HG03097 (cell line): Measurements from ENCODE around the gene TTC34.

Experiments used
- ATAC-seq: cut with Tn5 transposase; IDR thresholded peaks from one replicate; pipeline ENCODE4 v1.9.1; 2021; ENCODE audit not compliant: unreplicated experiment, low FRiP score

TTC34 gene

GRCh38 chr1:2595261-2595811 is 206.2 kb downstream of the TTC34 start:
- no peak for ATAC-seq

GRCh38 chr1:2594641-2595131 is 206.8 kb downstream of the TTC34 start:
- no peak for ATAC-seq

DNA sequence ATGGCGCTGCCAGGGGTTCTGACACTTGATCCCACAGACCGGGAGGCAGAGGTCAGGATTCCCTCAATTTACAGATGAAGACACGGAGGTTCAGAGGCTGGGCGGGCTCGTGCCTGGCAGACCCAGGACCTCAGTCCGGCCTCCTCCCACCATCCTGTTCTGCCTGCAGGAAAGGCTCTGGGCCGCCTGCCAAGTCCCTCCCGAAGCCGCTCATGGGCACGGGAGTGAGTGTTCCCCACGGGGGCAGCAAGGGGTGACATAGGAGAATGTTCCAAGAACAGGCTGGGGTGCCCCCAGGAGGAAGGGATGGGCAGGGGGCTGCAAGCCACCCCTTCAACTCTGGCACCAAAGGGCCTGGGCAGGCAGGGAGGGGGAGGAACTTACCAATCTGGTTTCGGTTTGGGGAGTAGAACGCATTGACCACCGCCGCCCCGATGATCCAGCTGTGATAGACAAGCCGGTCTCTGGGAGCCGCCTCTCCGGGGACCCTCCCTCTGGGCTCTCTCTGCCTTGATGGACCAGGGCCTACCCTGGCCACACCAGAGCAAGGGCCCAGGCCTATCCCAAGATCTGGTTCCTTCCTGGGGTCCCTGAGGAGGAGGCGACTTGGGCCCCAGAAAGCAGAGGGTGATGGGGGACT is 207.4 kb downstream of the TTC34 start:
- ATAC-seq: no peak

GRCh38 chr1:2593251-2593878 is 208.1 kb downstream of the TTC34 start:
- no peak for ATAC-seq

DNA sequence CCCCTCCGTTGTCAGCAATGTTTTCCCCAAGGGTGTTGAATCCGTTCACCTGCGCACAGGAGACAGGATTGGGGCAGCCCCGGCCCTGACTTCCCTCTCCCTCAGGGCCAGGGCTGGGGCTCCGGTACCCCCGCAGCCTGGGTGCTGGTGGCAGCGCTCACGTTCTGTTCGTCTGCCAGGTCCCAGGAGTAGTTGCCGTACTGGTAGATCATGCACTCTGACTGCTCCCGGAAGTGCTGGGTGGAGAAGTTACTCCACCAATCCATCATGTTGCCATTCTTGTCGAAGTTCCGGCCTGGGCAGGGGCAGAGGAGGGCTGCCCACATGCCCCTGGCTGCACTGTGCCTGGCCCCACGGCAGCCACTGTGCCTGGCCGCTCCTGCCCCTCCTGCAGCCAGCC is 208.8 kb downstream of the TTC34 start:
- no peak for ATAC-seq

- ATAC-seq: no peak
Measured at GRCh38 chr1:2591581-2592261, 209.8 kb downstream of the TTC34 start.

DNA sequence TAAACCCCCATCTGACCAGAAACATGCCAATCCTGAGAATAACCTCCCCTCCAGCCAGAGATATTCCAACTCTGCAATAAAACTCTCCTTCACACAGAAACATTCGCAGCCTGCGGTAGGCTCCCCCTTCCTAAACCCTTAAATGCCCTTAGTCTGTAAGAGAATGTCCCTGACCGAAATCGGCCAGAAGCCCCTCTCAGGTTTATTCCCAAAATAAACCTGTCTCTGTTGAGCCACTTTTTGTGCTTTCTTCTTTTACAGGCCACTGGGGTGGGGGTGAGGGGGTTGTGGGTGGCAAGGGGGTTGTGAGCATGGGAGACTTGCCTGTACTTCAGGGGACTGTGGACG is 210.3 kb downstream of the TTC34 start:
- ATAC-seq: no peak

DNA sequence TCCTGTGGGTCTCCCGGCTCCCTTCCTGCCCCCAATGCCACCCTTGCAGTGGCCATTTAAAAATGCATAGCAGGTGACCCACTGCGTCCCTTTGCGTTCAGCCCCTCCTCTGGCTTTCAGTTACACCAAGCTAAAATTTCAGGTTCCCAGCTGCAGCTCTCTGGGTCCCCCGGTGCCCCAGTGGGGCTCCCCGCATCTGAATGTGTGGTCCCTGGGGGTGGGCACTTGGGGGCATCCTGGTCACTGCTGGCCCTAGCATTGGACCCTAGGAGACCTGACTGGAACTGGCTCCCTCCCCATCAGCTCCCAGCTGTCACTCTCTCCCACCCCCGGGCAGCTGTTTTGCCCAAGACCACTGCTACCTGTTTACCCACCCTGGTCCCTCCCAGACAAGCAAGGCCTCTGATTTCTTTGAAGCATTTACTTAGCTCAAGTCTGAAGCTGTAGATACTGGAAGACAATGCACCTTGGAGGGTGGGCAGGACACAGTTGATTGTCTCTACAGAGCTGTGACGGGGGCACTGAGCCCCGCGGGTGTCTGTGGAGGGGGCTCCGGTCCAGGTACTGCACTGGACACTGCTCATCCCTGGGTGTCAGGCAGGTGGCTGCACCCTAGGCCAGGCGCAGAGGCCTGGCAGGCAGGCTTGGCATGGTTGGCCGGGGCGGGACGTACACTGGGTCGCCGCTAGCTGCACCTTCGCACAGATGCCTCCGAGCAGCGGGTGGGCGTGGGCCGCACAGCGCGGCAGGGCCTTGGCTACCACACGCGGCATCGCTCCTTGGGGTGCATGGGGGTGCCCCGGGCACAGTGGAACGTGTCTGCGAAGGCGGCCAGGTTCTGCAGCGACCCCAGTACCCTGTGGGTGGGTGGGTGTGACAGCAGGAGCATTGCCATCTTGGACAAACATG is 211.0 kb downstream of the TTC34 start:
- ATAC-seq: no peak

- ATAC-seq: no peak
Measured at GRCh38 chr1:2589431-2590232, 211.9 kb downstream of the TTC34 start.

DNA sequence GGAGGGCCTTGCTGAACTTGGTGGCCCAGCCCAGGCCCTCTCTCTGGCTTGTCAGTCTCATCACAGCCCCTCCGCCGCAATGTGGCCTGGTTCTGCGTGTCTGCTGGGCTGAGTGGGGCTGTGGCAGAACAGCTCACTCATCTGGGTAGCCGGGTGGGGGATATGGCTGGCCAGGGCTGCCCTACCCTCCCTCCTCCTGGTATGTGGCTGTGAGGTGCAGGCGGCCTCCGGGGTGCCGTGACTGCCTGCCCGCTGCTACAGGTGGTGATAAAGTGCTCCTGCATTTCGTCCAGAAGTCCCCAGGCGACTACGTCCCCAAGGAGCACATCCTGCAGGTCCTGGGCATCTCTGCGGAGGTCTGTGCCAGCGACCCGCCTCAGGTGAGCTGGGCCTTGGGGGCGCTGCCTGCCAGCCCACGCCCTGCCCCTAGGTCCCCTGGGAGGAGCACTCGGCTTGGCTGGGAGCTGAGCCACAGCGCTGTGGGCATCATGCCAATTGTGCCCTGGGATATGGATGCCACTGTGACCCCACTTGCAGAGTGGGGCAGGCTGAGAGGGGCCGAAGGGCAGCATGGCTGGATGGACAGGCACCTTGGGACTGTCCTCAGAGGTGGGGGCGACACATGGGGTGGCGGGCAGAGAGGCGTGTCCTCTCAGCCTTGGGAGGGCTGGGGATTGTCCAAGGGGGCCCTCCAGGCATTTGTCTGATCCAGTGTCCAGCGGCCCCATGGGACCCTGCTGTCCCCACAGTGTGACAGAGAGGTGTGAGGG is 212.6 kb downstream of the TTC34 start:
- no peak for ATAC-seq

GRCh38 chr1:2587860-2588571 is 213.5 kb downstream of the TTC34 start:
- no peak for ATAC-seq

DNA sequence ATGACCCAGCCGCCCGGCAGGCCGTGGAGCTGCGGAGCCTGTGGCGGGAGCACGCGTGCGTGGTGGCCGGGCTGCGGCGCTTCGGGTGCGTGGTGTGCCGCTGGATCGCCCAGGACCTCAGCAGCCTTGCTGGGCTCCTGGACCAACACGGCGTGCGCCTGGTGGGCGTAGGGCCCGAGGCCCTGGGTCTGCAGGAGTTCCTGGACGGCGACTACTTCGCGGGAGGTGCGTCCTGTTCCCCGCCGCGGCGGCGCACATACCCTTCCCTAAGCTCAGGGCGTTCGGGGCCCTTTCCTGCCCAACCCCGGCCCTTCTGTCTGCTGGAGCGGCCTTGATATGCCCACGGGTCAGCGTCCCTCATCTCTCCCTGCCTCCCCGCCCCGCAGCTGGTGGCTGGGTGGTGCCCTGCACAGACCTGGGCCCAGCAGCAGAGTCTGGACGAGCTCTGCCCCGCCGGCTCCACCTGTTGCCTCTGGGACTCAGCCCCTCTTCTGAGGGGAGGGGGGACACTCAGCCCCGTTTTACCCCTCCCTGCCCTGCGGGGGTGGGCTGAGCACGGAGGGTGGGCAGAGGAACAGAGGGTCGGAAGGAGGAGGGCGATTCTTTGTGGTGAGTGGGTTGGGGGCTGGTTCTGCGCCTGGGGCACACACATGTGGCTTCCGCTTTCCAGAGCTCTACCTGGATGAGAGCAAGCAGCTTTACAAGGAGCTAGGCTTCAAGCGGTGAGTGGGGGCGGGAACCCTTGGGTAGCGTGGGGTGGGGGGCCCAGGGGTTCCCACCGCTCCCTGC is 214.2 kb downstream of the TTC34 start:
- ATAC-seq: peak; percentile 2

DNA sequence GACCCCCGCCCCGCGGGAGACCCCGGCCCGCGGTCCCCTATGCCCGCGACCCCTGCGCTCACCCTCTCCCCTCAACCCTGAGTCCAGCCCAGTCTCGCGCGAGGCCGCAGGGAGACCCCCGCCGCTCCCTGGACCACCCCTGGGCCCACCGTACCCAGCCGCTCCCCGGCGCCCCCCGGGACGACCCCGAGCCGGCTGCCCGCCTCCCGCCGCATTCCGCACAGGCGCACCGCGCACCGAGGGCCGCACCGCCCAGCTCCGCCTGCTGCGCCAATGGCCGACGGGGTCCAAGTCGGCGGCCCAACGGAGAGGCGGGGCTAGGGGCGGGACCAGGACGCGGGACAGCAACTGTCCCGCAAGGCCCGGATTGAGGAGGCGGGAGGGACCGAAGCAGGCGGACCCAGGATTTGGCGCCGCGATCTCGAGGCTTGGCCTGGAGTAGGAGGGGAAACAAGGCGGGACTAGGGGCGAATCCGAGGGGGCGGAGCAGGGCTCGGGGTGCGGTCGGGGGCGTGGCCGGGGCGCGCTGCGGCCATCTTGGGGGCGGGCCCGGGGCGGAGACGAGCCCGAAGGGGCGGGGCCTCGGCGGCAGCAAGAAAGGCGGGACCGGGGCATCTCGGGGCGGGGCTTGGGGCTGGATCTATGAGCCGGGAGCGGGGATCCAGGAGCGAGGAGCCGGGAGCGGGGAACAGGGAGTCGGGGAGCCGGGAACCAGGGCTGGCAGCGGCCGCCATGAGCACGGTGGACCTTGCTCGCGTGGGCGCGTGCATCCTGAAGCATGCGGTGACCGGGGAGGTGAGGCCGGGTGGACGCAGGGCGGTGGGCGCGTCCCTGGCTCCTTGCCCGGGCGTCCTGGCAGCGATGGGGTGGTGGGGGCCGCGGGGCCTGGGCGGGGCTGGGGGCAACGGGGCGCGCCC is 215.1 kb downstream of the TTC34 start, which contains the start of gene PRXL2B:
Gene PRXL2B (plus strand): TSS at position 624 of the 917 bp plus-strand sequence. CDS start 109 bp downstream, at position 733.
- peak; percentile 59 for ATAC-seq
